GM08714 (cell line): ENCODE data around the gene IRAK1.

Experiments
- H3K4me3 ChIP-seq: fragments of 200-500 bp; sonication (Bioruptor generic); 2 replicates; pipeline ENCODE4 v1.5.1; 2014; ENCODE audit warnings: mild to moderate bottlenecking, low read length, inconsistent platforms
- ZNF274 ChIP-seq: IDR thresholded peaks from 2 replicates; pipeline ENCODE4 v1.6.1; 2012; ENCODE audit warnings: mild to moderate bottlenecking, low read depth, low read length

Gene IRAK1

DNA sequence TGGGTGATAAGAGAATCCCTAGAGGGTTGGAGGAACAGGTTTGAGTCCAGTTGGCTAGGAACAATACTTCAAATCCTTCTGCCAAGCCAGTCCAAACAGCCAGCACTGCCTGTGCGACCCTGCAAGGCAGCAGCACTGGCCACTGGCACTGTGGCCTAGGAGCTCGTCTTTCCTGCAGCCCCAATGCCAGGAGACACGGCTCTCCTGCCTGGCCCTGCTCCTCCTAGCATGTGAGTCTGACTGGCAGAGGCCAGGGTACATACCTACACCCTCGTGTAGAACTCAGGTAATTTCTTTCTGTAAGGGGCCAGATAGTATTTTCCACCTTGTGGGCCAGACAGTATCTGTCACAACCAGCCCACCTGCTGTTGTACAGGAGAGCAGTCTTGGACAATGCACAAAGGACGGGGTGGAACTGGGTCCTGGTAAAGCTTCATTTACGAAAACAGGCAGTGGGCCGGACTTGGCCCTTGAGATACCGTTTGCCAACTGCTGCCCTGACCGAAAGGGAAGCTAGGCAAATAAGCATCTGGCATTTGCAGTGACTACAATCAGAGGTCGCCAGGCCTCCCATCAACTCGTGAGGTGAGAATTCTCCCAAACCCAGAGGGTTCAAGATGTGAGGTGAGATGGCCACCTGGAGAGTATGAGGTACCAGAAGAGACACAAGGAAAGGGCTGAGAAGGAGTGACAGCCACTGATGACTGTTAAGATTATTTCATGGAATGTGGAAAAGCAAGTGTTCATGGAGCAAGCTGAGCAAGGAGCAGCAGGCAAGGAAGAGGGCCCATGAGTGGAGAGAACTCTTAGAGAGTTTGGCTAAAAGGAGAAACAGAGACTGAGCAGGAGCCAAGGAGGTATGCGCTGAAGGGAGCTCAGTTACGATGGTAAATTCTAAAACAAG is 29.8 kb upstream of the IRAK1 start:
- TF ChIP-seq ZNF274, result no peak
- H3K4me3 ChIP-seq, result no peak overlapping the region

DNA sequence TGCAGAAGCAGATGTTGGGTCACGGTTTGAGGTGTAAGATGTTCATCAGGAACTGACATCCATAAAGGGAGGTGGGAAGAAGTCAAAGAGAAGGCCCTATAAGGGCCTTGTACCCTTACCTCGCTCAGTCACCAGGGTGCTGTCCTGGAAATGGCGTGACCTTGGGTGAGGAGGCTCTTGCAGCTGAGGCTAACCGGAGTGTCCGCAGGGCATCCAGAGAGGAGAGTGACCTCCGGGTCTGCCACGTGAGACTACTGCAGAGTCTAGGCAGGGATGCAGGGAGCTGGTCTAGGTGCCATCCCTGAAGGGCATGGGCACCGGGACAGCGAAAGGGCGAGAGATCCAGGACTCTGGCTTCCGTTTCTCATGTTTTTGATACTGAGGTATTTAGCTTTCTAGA is 28.7 kb upstream of the IRAK1 start:
- no peak overlapping the region for H3K4me3 ChIP-seq
- TF ChIP-seq ZNF274, result no peak

DNA sequence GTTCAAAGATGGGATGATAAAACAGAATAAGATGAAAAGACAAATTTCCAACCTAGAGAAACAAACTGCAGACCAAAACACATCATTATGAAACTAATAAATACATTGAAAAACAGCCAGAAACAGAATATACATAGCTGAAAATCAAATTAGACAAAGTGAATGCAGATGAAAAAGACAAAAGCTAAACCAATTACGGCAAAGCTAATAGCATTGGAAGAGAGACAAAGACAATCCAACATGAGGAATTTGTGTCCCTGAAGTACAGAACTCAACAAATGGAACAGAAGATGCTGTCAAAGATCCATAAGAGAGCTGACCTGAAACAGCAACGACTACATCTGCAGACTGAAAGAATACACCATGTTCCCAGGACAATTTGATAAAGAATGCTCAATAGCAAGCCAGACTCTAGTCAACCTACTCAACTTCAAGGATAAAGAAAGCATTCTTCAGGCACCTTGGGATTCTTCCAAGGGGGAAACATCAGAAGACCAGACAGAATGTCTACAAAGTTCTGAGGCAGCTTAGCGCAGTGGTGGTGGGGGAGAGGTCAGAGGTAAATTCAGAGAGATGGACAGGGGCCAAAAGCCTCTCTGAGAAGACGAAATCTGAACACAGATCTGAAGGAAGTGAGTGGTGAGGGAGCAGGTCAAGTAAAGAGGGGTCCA is 27.4 kb upstream of the IRAK1 start:
- TF ChIP-seq ZNF274, result no peak
- no peak overlapping the region for H3K4me3 ChIP-seq

GRCh38 chrX:154046031-154046781 is 26.5 kb upstream of the IRAK1 start:
- no peak for TF ChIP-seq ZNF274
- no peak overlapping the region for H3K4me3 ChIP-seq

DNA sequence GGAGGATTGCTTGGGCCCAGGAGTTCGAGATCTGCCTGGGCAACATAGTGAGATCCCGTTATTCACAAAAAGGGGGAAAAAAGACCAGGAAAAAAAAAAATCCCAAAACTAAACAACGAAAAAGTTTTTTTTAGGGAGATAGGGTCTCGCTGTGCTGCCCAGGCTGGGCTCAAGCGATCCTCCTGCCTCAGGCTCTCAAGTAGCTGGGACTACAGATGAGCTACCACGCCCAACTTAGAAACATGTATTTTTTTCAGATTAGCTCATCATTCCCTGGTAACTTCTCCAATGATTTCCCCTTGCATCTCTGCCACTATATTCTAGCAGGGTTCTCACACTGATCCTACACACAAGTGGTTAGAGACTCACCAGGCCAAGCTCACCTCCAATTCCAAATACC is 24.4 kb upstream of the IRAK1 start:
- no peak for TF ChIP-seq ZNF274
- H3K4me3 ChIP-seq, result no peak overlapping the region

DNA sequence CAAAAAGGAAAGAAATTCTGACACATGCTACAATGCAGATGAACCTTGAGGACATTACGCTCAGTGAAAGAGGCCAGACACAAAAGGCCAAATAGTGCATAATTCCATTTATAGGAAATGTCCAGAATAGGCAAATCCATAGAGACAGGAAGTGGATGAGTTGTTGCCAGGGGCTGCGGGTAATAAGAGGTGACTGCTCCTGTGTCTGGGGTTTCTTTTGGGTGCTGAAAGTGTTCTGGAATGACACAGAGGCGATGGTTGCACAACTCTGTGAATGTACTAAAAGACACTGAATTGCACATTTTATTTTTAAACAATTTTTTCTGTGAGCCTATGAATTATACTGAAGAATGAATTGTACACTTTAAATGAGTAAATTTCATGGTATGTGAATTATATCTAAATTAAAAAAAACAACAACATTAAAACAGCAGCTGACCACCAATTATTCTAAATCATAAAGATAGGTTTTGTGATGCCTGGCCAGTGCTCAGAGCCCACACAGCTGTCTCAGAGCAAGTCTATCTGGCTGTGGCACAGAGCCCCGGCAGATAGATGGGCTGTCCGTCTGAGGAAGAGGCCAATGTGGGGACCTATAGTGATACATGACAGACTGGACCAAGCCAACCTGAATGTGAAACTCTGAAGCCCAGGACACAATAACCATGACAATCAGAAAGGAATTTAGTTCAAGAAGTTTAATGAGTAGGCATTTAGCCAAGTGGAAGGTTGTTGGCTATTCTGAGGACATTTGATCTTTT is 23.5 kb upstream of the IRAK1 start:
- no peak for TF ChIP-seq ZNF274
- H3K4me3 ChIP-seq, result no peak overlapping the region

DNA sequence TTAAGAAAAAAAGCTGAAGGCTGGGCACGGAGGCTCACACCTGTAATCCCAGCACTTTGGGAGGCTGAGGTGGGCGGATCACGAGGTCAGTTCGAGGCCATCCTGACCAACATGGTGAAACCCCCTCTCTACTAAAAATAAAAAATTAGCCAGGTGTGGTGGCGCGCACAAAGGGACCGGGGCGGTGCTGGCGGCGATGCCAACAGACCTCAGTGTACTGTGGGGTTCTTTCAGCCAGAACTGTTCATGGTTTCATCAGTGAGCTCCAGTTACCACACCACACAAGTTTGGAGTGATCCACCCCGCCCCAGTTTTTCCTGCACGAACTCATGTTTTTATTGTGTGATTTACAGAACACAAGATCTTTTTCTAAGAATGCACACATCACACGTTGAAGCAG is 21.2 kb upstream of the IRAK1 start:
- no peak overlapping the region for H3K4me3 ChIP-seq
- no peak for TF ChIP-seq ZNF274

DNA sequence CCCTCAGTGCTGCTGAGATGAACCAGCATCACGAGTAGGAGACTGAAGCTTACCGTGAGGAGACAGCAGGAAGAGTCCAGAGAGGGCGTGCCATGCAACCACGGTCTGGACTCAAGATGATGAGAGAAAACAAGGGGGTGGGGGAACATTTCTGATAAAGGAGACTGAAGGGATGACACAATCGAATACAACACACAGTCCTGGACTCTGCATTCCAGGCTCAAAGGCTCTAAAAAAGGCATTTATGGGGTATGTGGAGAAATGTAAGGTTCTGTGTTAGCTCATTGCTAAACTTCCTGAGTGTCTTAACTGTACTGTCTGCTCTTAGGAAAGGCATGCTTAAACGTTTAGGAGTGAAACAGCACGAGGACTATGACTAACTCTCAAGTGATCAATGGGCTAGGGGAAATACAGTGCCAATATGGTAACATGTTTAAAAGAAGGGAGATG is 20.6 kb upstream of the IRAK1 start:
- no peak overlapping the region for H3K4me3 ChIP-seq
- no peak for TF ChIP-seq ZNF274

DNA sequence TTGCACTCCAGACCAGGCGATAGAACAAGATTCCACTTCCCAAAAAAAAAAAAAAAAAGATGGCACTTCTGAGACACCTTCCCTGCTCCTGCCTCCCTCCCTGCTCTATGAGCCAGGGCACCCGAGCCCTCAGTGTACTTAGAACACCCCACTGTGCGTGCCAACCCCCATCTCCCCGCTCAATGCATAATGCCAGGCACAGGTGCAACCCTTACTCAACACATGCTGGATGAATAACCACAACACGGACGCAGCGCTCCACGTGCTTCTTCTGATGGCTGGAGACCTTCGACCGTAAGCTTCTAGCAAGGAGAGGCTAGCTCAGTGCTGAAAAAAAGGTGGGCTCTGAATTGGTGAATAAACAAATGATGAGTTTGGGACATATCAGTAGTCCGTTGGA is 19.9 kb upstream of the IRAK1 start:
- TF ChIP-seq ZNF274, result no peak
- H3K4me3 ChIP-seq, result no peak overlapping the region

GRCh38 chrX:154038656-154039055 is 19.0 kb upstream of the IRAK1 start:
- no peak for TF ChIP-seq ZNF274
- H3K4me3 ChIP-seq, result no peak overlapping the region

GRCh38 chrX:154037754-154038153 is 18.1 kb upstream of the IRAK1 start:
- no peak for TF ChIP-seq ZNF274
- H3K4me3 ChIP-seq, result no peak overlapping the region

DNA sequence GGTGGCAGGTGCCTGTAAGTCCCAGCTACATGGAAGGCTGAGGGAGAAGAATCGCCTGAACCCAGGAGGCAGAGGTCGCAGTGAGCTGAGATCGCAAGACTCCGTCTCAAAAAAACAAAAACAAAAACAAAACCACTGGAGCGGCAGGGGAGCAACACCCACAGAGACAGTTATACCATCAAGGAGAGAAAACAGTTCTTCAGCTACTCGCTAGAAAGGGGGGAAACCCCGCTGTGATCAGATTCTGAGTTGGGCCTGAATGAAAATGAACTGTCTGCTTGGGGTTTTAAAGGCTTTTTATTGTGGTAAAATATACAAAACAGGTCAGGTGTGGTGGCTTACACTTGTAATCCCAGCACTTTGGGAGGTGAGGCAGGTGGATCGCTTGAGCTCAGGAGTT is 16.8 kb upstream of the IRAK1 start:
- no peak overlapping the region for H3K4me3 ChIP-seq

DNA sequence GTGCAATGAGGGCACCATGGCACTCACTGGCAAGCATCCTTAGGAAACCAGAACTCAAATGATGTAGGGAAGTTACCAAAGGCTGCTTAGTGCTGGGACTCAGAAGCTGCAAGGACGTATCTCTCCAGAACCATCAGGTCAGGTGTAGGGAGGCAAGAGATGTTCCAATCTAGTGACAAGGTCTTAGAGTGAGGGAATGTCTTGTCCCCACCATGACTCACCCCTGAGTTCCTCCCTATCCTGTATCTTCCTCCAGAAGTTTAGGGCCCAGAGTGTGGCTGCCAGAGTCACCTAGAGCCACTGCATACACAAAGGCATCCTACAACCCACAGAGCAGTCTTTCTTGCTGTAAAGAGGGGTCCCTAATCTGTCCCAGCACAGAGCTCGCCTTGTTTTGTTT is 14.1 kb upstream of the IRAK1 start:
- H3K4me3 ChIP-seq, result no peak overlapping the region
- TF ChIP-seq ZNF274, result no peak

More for the DNA sequence above, 16.8 kb upstream of the IRAK1 start:
- no peak for TF ChIP-seq ZNF274

GRCh38 chrX:154032653-154033052 is 13.0 kb upstream of the IRAK1 start:
- no peak overlapping the region for H3K4me3 ChIP-seq
- TF ChIP-seq ZNF274, result no peak

DNA sequence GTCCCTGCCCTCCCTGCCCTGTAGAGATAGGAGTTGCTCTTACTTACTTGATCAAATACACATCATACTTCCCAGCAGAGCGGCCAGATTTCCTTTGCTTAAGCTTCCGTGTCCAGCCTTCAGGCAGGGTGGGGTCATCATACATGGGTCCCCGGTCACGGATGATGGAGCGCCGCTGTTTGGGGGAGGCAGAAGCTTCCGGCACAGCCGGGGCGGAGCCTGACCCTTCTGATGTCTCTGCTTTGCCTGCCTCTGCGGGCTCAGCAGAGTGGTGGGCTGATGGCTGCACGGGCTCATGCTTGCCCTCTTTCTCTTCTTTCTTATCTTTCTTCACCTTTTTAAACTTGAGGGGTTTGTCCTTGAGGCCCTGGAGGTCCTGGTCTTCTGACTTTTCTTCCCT is 12.5 kb upstream of the IRAK1 start:
- H3K4me3 ChIP-seq, result no peak overlapping the region
- no peak for TF ChIP-seq ZNF274
